ENCODE data around the gene GSTM2.

DNA sequence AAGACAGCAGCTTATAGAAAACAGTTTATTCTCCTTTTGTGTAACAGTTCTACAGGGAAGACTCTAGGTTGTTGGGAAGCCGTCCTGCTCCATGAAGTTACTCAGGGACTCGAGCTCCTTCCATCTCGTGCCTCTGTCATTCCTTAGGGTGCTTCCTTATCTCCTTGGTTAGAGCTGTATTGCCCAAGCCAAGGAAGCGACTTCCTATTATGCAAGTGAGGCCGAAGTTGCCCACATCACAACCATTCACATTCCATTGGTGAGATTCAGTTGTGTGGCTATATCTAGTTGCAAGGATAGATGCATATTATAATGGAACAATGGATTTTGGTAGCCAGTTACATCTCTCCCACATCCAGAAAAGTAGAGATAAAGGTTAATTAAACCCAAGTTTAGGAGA is 53.2 kb downstream of the GSTM2 start:
- TF ChIP-seq, protein P1, sequence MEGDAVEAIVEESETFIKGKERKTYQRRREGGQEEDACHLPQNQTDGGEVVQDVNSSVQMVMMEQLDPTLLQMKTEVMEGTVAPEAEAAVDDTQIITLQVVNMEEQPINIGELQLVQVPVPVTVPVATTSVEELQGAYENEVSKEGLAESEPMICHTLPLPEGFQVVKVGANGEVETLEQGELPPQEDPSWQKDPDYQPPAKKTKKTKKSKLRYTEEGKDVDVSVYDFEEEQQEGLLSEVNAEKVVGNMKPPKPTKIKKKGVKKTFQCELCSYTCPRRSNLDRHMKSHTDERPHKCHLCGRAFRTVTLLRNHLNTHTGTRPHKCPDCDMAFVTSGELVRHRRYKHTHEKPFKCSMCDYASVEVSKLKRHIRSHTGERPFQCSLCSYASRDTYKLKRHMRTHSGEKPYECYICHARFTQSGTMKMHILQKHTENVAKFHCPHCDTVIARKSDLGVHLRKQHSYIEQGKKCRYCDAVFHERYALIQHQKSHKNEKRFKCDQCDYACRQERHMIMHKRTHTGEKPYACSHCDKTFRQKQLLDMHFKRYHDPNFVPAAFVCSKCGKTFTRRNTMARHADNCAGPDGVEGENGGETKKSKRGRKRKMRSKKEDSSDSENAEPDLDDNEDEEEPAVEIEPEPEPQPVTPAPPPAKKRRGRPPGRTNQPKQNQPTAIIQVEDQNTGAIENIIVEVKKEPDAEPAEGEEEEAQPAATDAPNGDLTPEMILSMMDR (IDR thresholded peaks at IDR 0.05): no peak
- TF ChIP-seq POLR2A (IDR thresholded peaks at IDR 0.05): no peak
